ENCODE data around the gene CFAP54.

CFAP54 gene

DNA sequence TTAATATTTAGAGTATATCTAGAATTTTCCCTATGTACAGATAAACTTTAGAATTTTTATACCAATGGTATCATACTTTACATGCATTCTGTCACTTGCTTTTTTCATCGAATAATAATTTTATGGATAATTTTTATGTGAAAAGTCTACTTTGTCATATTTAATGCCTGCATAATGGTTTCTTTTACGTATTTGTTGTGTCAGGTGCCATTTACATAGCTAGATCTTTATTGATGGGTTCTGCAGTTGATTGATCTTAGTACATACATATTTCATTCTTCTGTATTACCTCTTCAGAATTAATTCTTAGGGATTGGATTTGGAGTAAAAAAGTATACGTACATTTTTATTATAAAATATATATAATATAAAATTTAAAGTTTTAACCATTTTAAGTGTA, 340.0 kb downstream of the CFAP54 start:
- no peak for DNase-seq

DNA sequence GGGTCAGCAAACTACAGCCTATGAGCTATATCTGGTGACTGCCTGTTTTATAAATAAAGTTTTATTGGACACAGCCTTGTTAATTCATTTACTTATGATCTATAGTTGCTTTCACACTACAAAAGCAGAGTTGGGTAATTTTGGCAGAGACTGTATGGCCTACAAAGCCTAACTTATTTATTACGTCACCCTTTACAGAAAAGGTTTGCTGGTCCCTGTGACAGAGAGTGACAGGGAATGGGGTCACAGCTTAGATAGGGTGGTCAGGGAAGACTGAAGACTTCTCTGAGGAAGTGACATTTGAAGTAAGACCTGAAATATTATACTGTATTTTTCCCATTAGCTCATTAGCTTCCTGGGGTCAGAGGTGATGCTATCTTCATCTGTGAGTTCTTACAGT, 342.0 kb downstream of the CFAP54 start:
- DNase-seq, result no peak

DNA sequence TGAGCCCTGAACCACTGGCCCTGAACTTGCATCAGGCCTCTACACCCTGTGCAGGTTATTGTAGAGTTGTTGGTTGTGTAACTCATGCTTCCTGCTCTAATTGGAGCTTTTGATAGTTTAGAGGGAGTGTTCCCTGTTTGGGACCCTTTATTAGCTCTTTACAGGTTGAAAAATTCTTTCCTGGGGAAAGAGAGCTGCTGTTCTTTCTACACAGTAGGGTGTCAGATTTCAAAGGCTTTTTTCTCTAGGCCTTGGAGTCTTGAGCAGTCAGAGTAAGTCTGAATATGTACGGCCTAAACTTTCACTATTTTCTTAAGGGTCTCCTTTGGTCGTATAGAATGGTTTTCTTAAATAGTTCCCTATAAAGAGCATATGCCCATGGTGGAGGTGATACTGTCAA, 356.9 kb downstream of the CFAP54 start:
- DNase-seq, result no peak

DNA sequence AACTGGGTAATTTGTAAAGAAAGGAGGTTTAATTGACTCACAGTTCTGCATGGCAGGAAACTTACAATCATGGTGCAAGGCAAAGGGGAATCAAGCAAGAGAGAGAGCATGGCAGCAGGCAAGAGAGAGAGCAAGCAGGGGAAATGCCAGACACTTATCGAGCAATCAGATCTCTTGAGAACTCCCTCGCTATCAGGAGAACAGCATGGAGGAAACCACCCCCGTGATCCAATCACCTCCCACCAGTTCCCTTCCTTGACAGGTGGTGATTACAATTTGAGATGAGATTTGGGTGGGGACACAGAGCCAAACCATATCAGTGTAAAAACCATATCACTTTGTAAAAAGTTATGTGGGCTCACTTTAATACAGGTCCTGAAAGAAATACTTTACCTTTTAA, 361.3 kb downstream of the CFAP54 start:
- no peak for DNase-seq

DNA sequence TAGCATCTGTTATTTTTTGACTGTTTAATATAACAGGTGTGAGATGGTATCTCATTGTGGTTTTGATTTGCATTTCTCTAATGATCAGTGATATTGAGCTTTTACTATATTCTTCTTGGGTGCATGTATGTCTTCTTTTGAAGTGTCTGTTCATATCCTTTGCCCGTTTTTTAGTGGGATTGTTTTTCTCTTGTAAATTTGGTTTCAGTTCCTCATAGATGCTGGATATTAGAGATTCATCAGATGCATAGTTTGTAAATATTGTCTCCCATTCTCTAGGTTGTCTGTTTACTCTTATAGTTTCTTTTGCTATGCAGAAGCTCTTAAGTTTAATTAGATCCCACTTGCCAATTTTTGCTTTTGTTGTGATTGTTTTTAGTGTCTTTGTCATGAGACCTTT, 368.8 kb downstream of the CFAP54 start:
- DNase-seq, result no peak

DNA sequence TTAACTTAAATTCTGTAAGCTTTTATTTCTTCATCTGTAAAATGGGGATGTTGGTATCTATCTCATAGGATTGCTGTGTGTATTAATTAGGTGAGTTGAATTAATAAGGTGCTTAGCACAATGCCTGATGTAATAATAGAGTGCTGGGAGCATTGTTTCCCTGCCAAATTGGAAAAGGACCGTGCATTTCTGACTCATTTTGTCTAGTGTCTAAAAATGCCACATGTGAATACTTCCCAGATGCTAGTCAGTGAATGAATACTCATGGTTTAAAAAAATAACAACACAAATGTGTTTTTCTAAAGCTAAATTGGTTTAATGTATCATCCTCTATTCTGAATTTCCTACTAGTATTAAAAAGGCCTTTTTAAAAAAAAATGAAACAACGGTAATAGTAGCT, 372.3 kb downstream of the CFAP54 start:
- DNase-seq, result no peak

DNA sequence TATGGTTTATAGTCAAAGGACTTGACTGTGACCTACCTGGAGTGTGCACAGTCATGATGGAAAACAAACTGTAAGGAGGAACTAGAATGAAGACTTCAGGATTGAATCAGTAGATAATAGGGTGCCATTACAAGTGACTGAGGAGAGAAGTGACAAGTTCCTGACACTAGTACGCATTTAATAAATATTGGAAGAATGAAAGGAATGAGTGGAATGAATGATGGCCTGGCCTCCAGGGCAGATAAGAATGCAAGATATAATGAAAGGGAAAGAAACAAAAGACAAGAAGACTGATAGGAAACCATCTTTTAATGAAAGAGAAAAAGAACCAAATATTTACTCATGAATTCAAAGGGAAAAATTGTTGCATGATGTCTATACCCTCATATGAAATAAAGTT, 372.9 kb downstream of the CFAP54 start:
- no peak for DNase-seq

DNA sequence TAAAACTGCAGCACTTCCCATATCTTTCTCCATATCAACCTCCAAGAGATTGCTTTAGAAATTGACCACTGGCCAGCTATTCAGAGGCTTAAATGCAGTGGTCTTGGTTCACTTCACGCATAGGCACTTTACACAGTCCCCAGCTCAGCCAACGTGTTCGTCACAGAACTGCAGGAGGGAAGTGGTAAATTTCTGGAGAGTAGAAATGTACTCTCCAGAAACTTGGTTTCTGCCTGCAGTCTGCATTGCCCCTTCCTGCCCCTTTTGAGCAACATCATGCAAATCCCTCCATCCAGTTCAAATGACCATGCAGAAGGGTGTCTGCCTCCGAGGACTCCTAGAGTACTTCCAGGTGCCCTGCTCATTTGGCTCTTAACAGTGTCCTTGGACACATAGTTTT, 375.0 kb downstream of the CFAP54 start:
- no peak for DNase-seq

DNA sequence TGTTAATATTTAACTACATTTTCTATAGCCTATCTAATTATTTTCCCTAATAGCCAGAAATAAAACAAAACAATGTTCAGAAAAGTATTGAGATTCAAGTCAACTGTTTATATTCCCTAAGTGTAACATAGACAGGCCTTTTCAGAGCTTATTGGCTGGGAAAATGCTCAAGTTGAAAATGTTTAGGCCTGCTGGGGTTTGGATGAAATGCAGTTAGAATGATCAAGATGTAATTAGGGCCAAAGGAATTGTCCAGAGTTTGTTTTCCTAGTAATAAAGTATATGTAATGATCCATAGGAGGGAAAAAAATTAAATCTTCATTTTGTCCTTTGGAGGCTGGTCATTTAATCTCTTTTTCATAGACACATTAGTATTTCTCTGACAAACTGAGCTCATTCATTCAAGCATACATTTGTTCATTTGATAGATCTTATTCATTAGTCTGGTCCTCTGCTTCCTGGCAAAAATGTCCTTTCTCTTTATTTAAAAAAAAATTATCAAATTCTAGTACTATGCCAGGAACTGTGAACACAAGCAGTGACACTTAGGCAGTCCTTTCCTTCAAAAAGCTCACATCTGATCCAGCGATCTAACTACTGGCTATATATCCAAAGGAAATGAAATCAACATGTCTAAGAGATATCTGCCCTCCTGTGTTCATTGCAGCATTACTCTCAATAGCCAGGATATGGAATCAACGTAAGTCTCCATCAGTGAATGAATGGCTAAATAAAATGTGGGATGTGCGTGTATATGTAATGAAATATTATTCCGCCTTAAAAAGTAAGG, 377.6 kb downstream of the CFAP54 start:
- DNase-seq, result no peak

DNA sequence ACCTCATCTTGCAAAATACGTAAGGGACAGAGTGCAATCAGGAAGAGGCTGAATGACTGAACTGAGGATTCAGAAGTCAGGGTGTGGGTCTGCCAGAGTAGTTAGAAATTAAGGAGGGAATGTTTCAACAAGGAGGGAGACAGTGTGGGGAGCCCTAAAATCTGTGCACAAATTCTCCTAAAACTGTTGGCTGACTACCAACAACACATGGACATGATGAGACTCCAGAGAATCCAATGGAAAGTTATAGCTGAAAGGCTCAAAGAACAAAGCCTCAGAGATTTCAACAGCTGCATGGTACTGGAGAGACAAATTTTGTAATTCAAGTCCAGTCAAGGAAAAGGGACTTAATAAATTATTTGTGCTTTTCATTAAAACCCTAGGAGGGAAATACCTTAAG, 381.6 kb downstream of the CFAP54 start:
- DNase-seq, result no peak

DNA sequence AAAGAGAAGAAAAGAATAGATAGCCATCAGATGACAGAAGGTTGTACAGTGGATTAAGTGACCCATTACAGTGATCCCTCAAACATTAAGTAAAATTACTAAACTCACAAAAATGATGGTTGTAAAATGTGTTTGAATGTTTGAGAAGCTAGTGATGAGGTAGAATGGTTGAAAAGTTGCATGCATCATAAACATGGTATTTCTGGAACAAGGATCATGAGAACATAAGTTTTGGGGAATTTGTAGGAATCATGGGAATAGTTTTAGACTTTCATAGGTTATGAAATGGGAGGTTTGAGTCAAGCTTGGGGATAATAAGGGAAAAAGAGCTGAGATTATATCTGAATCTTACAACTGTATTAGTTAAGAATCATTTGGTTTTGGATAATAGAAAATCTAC, 383.6 kb downstream of the CFAP54 start:
- DNase-seq, result no peak

DNA sequence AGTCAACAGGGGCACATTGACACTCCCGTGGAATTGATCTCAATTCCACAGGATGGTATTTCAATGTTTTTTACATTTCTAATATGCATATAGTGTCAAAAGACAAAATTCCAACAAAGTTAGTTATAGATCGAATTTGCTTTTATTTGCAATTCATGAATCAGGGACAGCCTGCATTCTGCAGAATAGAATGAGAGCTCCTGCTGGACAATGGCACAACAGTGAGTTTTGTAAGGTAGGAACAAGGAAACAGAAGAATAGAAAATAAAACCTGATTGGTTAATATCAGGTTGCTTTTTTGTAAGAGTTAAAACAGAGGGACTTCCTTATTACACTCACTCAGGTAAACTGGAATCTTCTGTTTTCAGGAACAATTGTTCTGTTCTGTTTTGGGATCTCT, 384.8 kb downstream of the CFAP54 start:
- no peak for DNase-seq

DNA sequence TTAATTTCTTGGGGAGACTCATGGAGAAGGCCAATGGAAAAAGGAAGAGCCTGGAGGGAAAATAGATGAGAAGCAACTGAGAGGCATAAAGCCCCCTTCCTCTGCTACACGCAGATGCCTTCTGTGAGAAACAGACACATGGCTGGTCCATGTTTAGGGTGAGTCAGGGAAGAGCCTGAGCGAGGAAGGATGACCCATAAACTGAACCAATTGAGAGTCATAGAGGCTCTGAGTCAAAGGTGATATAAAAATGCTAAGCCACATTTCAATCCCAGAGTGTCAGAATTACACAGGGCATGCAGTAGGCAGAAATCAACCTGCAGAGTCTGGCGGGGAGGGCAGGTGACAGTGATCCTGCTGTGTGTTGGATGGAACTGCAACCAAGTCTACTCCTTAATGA, 387.6 kb downstream of the CFAP54 start:
- DNase-seq, result no peak

DNA sequence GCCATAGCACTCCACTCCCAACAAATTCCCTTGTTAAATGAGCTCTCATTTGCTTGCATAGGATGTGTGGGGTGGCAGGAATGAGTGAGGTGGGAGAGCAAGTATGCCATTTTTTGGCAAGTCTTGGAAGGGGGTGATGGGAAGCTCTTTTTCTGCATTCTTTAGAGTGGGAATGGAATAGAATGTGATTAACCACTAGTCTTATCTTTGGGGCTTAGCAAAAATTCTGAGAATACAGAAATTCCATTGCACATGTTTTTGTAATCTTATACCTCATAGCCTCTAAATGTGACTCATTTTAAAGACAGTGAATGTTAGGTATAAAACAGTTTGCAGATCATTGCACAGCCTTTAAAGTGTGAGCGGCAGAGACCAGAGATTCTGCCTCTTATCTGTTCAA, 389.3 kb downstream of the CFAP54 start:
- DNase-seq, result no peak

DNA sequence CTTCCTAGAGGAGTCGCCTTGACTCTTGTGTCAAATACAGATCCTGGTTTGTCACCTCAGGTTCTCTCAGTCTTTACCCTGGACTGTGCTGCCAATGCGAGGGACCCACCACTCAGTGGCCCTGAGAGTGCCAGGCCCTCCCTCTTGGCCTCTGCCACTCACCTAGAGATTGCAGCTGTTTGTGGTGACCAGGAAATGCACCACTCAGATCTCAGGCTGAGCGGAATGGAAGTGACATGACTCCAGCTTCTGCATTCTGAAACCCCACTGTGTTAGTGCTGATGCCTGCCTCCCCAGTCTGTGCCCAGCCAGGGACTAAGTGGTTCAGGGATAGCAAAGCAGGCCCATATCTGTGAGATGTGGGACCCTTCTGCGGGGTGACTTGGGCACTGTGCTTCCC, 389.9 kb downstream of the CFAP54 start:
- DNase-seq, result no peak

DNA sequence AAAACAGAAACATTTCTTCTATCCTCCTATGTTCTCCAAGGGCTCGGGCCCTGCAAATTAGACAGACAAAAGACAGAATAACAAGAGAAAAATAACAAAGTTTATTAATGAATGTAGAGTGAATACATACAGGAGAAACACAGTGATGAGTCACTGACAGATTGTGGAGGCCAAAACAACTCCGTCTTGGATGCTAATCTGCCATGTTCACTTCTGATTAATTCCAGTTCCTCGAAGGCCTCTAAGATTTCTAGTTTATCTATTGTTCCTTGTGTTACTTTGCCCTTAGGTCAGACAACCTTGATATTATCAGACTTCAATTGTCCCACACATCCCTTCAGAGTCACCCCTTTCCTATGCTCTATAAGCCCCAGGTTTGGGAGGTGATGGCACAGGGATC, 390.8 kb downstream of the CFAP54 start:
- DNase-seq, result no peak

DNA sequence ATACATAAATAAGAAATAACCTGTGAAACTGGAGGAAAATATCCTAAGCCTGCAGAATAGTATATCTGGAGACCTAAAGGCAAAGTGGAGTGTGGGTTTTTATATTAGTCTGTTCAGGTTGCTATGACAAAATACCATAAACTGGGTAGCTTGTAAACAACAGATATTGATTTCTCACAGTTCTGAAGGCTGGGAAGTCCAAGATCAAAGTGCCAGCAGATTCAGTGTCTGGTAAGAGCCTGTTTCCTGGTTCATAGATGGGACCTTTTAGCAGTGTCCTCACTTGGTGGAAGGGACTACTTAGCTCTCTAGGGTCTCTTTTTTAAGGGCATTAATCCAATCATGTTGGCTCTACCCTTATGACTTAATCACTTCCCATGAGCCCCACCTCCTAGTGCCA, 392.2 kb downstream of the CFAP54 start:
- no peak for DNase-seq

DNA sequence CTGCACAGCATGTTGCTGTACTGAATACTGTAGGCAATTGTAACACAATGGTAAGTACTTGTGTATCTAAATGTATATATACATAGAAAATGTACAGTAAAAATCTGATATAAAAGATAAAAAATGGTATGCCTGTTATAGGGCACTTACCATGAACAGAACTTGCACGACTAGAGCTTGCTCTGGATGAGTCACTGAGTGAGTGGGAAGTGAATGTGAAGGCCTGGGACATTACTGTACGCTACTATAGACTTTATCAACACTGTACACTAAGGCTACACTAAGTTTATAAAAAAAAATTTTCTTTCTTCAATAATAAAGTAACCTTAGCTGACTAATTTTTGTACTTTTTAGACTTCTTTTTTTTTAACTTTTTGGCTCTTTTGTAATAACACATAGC, 393.5 kb downstream of the CFAP54 start:
- DNase-seq, result no peak

DNA sequence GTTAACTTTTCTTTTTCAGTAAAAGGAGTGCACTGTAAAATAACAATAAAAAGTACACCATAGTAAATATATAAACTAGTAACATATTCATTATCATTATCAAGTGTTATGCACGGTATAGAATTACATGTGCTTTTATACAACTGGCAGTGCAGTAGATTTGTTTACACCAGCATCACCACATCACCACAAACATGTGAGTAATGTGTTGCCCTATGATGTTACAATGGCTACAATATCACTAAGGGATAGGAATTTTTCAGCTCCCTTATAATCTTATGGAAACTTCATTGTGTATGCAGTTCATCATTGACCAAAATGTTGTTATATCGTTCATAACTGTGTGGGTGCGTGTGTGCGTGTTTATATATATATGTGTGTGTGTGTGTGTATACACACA, 394.2 kb downstream of the CFAP54 start:
- DNase-seq, result no peak

DNA sequence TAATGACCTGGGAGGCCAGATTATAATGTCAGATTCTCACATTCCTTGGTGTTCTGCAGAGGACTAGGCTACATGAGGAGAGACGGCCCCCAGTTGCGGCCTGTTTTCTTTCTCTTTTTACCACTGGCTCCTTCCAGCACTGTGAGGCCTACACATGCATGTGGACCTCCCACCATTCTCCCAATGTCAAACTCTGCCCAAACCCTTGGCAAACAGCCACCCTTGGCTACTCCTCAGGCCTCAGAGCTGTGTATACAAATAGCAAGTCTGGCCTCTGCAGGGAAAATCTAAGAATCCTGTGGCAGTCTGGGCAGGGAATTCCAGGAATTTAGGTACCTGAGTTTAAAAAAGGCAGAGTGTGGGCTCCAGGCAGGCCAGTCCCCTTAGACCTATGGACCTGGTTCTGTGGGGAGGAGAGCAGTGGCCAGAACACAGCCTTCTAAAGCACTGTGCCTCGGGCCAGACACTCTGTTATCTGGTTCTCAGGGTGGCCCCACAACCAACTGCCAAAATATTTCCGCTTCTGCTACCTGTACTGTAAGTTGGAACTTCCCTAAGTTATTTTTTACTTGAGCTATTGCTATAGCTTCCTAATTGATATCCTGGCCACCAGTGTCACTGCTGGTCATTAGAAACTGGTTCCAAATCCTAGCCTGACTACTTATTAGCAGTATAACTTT, 397.8 kb downstream of the CFAP54 start:
- no peak for DNase-seq

DNA sequence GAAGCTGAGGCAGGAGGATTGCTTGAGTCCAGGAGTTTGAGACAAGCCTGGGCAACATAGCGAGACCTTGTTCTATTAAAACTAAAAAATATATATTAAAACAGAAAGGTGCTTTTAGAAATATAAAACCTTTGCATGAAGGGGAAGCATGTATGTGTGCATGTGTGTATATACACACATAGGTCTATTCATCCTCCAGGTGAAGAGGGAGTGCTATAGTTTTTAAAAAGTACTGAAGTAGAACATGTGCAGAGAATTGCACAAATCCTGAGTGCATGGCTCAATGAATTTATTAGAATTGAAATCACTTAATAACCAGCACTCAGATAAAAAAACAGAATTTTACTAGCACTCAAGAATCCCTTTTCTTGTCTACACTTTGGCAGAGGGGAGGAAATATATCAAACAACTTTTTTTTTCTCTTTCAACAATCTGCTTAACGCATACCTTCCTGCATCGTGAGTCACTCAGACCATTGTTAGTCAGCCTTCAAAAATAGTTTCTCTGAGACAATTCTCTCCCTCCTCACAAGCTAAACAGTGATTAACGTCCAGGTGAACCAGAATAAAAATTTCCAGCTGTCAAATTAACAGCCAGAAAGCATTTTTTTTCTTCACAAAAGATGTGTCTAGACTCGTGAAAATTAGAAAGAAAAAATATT, 400.0 kb downstream of the CFAP54 start:
- no peak for DNase-seq

DNA sequence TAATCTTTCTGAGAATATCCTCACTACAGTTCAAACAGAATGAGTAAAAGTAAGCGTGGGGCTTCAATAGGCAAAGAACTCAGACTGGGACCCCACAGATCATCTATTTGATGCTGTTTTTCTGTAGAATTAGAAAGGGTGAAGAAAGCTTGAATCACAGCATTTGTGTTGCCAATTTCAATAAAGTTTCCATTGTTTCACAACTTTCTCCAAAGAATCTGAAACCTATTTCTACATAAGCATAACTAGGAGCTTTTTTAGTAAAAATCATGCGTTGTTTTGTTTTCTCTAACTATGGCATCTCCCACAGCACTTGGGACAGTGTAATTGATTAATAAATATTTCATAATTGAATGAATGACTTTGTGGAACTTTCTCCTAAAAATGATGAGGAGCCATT, 401.0 kb downstream of the CFAP54 start:
- DNase-seq, result no peak

DNA sequence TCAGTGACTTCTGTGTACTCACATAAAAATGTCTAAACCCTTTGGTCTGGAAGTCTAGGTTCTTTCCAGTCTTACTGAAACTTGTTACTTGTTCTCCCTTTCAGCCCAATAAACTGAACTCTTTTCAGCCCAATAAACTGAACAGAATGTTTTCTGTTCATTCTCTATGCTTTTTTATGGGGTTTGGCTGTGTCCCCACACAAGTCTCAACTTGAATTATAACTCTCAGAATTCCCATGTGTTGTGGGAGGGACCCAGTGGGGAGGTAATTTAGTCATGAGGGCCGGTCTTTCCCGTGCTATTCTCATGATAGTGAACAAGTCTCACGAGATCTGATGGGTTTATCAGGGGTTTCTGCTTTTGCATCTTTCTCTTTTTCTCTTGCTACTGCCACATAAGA, 402.7 kb downstream of the CFAP54 start:
- no peak for DNase-seq

DNA sequence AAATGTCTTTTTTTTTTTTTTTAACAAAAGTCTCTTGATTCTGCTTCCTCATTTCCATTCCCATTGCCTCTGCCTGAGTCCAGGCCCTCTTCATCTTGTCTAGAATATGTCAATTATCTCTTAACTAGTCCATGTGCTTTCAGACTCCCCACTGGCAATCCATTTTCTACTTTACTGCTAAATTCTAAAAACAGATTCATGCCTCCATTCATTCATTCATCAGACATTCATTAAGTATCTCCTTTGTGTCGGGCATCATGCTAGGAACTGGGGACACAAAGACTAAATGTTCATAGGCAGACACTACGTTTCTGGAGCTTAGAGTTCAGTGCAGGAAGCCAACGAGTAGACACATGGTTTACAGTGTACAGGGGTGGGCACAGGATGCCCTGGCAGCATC, 408.0 kb downstream of the CFAP54 start:
- no peak for DNase-seq

Measured in T-helper 2 cell (primary cell).